Embryonic facial prominence (tissue), 1 donor: Measurements from ENCODE around the gene EWSR1.

Experiments used
- DNase-seq: peaks from one replicate; pipeline ENCODE4 v3.0.0-alpha.2; 2016; ENCODE audit errors: extremely low spot score

The EWSR1 gene

GRCh38 chr22:29317827-29318454 lies 49.9 kb downstream of the EWSR1 start:
- DNase-seq: no peak

GRCh38 chr22:29319072-29319471 lies 51.0 kb downstream of the EWSR1 start:
- DNase-seq: no peak

- no peak for DNase-seq
These were observed 52.5 kb downstream of the EWSR1 start for GRCh38 chr22:29320546-29320945.

GRCh38 chr22:29323641-29324040 lies 55.6 kb downstream of the EWSR1 start:
- DNase-seq: no peak

GRCh38 chr22:29325356-29325755 lies 57.3 kb downstream of the EWSR1 start:
- no peak for DNase-seq

- DNase-seq: no peak
These were observed 57.8 kb downstream of the EWSR1 start for GRCh38 chr22:29325785-29326315.

GRCh38 chr22:29326481-29326880 lies 58.4 kb downstream of the EWSR1 start:
- DNase-seq: no peak

- no peak for DNase-seq
These were observed 59.2 kb downstream of the EWSR1 start for GRCh38 chr22:29327089-29327764.

GRCh38 chr22:29328055-29328454 lies 60.0 kb downstream of the EWSR1 start:
- no peak for DNase-seq

- DNase-seq: no peak
These were observed 60.8 kb downstream of the EWSR1 start for GRCh38 chr22:29328566-29329500.

- DNase-seq: no peak
These were observed 61.5 kb downstream of the EWSR1 start for GRCh38 chr22:29329581-29329980.

GRCh38 chr22:29330291-29330690 lies 62.2 kb downstream of the EWSR1 start:
- no peak for DNase-seq

GRCh38 chr22:29330753-29331152 lies 62.7 kb downstream of the EWSR1 start:
- no peak for DNase-seq

- DNase-seq: no peak
These were observed 63.1 kb downstream of the EWSR1 start for GRCh38 chr22:29331213-29331612.

- no peak for DNase-seq
These were observed 63.7 kb downstream of the EWSR1 start for GRCh38 chr22:29331658-29332300.

- no peak for DNase-seq
These were observed 64.9 kb downstream of the EWSR1 start for GRCh38 chr22:29332886-29333496.

GRCh38 chr22:29334148-29334547 lies 66.1 kb downstream of the EWSR1 start:
- no peak for DNase-seq

GRCh38 chr22:29334696-29335344 lies 66.8 kb downstream of the EWSR1 start:
- DNase-seq: no peak

- no peak for DNase-seq
These were observed 67.6 kb downstream of the EWSR1 start for GRCh38 chr22:29335656-29336055.

- DNase-seq: no peak
These were observed 68.9 kb downstream of the EWSR1 start for GRCh38 chr22:29336751-29337490.
